HG02759 (cell line): ENCODE results near the gene ABLIM2.

Source experiments
- ATAC-seq: cut with Tn5 transposase; IDR thresholded peaks from one replicate; pipeline ENCODE4 v1.9.1; 2021; ENCODE audit warnings: mild to moderate bottlenecking, moderate library complexity; ENCODE audit not compliant: unreplicated experiment

Gene ABLIM2

DNA sequence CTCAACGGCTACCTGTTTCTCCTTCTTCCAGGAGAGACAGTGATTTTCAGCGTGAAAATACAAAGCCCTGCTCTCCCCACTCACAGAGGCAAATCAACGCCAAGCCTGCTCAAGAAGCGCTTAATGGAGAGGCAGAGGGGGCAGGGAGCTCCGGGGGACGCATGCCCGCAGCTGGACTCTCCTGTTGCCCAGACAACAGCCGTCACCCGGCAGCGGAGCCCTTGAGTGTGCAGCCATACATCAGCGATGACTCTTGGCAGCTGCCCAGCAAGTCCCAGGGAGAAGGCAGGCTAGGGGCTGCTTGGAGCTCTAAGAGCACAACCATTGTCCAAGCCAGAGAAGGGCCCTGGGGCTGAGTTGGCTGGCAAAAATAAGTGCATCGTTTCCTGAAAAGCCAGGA is 148.0 kb downstream of the ABLIM2 start:
- no peak for ATAC-seq

DNA sequence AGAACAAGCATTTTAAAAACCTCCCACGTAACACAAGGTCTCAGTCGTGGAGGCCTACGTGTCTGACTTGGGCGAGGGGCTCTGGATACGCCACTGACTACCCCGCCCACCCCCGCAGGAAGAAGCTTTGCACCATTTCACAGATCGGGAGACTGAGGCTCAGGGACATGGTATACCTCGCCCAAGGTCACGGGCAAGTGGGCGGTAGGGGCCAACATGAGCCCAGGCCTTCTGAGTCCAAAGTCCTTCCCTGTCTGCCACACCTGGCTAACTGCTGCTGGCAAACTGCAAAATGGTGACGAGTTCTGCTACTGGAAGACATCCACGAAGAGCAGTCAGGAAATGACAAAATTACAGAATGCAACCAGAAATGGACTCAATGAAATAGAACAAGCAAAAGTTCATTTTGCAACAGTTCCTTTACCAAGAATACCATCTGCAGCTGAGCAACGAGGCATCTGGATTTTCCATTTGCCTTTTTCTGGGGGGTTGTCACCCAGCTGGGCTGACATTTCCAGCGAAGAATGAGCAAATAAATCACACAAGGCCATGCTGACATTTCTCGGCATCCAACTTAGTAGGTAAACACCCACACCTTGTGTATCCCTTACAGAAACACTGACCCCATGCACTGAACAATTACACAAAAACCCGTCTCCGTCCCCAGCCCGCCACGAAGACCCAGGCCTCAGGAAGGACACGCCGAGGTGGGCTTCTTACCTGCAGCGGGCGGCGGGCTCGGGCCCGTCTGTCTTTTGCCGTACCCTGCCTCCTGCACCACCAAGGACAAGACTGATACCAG is 148.7 kb downstream of the ABLIM2 start:
- ATAC-seq: no peak

DNA sequence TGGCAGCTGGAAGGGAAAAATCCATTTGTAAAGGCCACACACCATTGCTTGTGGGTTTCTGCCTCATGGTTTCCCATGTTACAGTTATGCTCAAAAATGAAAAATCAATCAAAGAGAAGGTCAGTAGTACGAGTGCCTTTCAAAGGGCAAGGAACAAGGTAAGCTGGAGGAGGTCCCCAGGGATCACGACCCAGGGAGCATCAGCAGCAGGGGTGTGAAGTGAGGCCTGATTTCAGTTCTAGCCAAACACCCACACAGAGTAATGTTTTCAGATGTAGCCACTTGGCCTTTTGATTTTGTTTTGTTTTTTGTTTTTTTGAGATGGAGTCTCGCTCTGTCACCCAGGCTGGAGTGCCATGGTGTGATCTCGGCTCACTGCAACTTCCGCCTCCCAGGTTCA is 149.5 kb downstream of the ABLIM2 start:
- no peak for ATAC-seq

DNA sequence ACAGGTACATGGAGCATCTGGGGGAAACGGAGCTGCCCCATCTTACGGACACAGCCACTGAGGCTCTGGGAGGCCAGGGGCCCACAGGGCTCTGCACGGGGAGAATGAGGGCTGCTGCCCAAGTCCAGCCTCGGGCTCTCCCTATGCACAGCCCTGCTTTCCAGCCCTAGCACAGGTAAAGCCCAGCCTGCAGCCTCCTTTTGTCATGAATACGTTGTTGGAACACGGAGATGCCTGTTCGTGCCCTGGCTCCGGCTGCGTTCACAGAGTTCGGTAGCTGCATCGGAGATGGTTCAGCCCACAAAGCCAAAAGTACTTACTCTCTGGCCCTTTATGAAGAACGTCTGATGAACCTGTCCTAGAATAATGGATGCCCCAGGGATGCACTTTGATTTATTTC is 150.2 kb downstream of the ABLIM2 start:
- no peak for ATAC-seq

DNA sequence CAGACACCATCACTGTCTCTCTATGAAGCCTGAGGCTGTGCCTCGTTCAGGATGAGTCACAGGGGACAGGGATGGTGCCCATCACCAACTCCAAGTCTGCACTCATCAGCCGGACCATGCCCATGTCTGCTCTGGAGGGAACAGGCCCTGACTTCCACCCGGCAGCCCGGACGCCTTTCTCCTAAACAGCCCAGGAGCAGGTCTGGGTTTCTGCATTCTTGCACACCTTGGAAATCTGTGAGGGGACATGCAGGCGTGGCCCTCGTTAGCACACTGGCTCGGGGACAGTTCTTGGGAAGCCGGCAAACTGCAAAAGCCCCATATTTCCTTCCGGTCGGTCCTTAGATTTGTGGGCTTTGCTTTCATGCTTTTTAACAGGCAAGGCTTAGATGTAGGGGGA is 151.0 kb downstream of the ABLIM2 start:
- ATAC-seq: no peak

DNA sequence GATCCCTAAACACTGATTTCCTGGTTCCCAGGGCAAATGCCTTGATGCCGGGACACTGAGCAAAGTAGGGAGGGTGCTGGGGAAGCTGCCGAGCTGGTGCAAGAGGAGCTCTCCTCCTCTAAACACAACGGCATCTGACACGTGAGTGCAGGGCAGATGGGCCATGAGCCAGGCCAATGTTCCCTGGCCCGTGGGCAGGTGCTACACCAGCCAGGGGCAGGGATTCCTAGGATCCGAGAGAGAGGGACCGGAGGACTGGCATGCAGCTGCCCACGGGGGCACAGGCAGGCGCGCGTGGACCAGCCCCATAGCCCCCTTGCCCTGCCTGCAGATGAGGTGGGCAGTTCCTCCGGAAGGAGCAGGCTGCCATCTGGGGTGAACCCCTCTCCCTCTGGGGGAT is 152.1 kb downstream of the ABLIM2 start:
- no peak for ATAC-seq

DNA sequence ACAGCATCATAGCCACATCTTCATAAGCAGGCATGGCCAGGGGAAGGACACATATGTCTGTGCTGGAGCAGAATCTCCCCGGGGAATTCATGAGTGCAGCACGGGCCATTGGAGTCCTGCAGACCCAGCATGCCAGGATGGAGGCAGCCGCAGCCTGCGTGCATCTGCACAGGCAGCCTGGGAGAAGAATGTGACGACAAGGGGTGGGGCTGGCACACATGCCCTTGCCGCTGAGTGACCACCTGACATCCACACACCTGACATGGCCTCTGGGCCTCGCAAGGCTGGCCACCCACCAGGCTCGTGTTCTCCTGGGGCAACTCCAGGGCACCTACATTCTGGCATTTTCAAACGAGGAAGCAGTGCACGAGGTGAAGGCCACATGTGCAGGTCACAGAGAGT is 152.8 kb downstream of the ABLIM2 start:
- no peak for ATAC-seq

DNA sequence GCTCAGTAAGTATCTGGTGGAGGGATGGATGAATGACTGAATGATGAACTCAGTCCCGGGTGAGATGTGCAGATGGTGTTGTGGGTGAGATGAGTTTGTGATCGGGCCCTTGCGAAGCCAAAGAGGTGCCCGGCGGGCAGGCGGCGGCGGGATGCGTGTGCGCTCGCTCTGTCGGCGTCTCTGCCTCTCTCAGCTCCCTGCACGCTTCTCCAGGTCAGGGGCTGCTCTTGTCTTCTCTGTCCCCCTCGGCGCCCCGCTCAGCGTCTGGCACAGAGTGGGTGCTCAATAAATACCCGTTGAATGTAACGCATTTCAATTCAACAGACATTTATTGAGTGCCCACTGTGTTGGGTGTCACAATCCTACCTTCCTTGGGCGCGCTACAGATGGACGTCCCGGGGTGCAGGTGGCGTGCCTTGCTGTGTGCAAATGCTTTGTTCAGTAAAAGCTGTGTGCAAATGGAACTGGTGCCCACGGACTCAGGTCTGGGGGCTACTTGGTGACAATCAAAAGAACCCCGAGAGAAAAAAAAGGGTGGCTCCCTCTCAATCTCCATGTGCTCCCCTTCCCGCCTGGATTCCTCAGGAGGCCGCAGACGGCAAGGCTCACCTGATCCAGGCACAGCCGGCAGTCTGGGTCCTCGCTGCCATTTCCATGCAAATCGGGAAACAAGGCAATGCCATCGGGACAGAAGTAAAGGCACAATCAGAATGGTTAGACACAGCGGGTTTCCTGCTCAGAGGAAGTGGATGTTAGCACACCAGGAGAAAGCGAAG is 153.4 kb downstream of the ABLIM2 start:
- no peak for ATAC-seq

DNA sequence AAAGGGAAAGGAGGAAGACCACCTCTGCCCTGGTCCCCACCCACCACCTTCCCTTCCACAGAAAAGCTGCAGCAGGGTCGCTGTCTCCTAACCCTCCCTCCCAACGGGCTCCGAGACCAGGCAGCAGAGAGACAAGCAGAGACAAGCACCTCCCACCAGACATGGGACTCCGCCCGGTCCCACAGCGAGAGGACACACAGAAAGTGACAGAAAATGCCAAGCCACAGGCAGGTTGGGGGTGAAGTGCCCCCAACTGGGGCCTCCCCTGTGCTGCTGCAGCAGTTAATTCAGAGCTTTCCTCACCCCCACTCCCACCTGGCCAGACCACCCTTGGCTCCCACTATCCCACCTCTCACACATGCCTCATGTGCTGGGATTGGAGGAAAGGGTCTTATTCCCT is 154.5 kb downstream of the ABLIM2 start:
- no peak for ATAC-seq

DNA sequence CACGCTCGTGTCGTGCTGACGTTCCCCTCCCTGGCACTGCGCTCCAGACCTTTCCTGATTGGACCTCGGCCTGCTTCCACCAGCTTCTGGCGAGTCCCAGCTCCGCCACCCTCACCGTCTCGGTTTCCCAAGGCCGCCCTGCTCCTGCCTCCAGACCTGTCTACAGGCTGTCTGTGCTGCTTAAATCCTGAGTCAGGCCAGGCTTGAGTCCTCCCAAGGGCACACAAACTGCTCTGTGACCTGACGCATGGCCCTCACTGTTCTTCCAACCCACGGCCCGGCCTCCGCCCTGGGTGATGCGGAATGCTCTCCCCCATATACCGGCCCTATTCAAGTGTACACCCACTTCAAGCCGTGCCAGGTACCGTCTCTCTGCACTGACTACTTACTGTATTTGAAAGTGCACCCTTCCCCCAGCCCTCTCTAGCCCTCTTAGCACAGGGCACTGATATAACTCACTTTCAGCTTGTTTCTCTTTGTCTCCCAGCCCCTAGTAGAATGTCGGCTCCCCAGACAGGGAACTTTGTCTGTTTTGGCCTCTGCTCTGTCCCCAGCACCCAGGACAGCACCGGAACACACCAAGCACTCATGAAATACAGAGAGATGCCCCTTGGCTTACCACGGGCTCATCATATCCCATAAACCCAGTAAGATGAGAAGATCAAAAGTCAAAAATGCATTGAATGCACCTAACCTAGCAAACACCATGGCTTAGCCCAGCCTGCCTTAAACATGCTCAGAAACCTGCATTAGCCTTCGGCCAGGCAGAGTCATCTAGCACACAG is 155.9 kb downstream of the ABLIM2 start:
- ATAC-seq: no peak

DNA sequence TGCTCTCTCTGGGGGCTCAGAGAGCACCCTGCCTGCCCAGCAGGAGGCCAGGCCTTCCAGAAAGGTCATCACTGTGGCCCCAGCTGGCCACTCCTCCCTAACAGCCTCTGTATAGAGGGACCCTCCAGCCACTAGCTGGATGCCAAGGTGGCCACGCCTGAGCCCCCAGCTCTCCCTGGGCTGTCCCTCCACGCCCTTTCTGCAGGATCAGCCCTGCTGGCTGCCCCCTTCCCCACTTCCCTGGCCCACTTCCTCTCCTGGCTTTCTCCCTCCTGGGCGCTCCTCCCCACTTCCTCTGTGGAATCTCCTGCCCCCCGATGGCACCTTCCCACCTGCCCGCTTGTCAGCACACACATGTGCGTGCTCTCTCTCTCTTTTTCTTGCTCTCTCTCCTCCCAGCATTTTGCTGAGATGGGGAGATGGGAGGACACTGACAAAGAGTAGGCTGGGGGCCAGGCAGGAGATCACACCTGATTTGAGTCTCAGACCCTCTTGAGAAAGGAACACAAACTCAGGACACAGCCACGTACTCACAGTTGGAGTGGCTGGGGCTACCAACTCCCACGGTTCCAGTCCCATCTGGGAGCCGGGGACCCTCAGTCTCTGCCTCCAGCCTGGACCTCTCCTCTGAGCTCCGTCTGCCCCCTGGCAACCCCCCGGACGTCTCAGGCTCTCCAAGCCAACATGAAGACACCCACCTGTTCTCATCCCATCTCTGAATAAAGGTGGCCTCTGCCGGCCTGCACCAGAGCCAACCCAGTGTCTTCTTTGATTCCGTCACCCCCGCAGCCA is 156.9 kb downstream of the ABLIM2 start:
- ATAC-seq: no peak

DNA sequence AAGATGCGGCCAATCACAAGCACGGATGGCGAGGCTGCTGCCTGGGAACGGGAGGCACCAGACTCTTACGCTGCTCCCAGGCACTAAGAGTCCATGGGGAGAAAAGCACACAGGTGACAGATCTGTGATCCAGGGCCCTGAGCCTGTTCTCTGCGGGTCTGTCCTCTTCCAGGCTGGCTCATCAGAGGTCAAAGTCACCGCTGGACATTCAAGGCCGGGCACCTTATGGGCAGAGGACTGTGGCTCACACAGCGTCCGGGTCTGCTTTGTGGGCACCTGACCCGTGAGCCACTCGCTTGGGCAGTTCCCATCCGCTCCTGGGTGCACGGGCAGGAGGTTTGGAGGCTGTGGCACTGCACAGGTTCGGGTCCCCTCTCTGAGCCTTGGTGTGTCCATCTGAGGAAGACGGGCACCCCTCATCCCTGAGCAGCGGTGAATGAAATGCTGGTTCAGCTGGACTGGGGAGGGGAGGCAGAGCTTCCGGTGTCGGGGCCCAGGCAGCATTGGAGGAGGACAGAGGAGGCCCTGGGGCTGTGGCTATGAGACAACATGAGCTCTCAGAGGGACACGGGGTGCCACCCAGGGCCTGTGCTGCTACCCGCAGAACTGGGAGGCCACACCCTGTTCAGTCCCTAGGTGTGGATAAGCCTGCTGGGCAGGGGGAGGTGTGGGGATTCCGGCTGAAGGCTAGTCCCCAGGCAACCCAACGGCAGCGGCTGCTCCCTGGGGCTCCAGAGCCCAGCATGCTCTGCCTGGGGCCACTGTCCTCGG is 157.7 kb downstream of the ABLIM2 start:
- ATAC-seq: no peak

DNA sequence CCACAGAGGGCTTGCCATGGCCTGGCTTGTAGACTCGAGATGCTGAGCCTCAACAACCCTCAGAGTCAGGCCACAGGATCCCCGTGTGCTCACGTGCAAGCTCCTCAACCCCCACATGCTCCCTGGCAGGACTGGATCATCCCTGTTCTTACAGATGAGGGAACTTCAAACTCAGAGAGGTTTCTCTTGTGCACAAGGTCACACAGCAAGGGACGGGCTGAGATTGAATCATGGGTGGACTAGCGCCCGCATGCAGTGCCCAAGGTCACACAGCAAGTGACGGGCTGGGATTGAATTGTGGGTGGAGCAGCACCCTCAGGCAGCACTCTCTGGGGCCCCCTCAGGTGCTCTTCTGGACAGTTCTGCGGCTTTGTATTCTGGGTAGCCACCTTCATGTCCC is 158.4 kb downstream of the ABLIM2 start:
- ATAC-seq: no peak

DNA sequence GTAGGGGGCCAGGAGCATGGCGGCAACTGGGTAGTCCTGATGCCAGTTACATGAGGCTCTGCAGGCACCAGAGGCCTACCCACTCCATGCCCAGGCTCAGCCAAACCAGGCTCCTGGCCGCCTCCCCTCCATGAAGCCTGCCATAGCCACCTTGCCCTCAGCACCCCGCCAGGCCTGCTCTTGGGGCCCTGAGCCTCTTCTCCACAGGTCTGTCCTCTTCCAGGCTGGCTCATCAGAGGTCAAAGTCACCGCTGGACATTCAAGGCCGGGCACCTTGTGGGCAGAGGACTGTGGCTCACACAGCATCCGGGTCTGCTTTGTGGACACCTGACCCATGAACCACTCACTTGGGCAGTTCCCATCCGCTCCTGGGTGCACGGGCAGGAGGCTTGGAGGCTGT is 158.9 kb downstream of the ABLIM2 start:
- no peak for ATAC-seq

DNA sequence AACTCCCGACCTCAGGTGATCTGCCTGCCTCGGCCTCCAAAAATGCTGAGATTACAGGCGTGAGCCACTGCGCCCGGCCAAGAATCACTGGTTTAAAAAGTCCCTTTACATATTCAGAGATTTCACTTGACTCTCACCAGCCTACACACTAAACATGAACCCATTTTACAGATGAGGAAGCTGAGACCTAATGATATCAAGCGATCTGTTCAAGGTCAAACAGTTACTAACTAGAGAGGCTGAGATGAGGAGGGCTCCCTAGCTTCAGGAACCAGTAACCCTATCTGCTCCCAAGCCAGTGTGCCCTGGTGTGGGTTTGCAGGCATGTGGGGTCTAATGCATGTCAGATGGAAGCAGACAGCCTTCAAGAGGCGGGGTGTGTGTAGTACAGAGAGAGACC is 159.3 kb downstream of the ABLIM2 start:
- no peak for ATAC-seq

DNA sequence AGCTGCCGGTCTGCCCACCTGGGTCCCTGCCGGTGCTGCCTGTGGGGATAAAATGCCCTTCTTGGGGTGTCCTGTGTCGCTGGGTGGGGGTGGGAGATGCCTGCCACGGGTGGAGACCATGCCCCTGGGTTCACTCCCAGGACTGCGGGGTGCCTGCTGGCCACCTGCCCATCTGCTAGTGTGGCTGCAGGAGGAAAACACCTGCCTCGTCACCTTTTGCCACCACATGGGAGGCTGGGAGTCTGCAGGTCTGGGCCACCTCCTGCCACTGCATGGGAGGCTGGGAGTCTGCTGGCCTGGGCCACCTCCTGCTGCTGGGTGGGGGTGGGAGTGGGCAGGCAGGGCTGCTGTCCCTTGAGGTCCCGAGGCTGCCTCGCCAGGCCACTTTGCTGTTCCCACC is 160.2 kb downstream of the ABLIM2 start:
- ATAC-seq: no peak

DNA sequence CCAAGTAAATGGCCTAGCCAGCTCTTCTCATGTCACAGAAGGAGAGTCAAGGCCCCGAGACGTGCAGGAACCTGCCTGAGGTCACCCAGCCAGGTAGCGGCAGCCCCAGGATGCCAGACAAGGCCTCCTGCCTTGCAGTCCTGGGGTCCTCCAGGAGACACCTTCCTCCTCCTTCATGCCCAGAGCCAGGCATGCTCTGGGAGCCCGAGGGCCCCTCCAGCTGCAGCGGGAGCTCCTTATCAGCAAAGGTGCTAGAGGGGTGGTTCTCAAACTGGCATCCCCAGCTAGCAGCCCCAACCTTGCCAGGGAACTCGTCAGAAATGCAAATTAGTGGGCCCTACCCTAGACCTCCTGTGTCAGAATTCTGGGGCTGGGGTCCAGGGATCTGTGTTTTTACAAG is 162.7 kb downstream of the ABLIM2 start:
- no peak for ATAC-seq

DNA sequence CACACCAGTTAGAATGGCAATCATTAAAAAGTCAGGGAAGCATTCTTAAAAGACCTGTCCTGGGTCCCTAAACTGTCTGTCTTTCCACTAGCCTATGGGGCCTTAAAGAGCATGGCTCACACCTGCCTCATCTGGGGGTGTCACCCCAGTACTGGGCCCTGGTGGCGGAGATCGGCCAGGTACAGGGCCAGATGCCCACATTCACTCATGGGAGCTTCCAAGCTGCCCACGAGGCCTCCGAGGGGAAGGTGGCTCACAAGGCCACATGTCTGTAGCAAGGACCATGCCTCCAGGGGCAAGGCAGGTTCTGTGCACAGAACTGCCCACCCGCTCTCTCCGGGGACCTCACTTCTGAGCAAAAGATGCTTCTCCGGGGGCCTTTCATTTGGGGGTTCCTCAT is 163.5 kb downstream of the ABLIM2 start:
- no peak for ATAC-seq

DNA sequence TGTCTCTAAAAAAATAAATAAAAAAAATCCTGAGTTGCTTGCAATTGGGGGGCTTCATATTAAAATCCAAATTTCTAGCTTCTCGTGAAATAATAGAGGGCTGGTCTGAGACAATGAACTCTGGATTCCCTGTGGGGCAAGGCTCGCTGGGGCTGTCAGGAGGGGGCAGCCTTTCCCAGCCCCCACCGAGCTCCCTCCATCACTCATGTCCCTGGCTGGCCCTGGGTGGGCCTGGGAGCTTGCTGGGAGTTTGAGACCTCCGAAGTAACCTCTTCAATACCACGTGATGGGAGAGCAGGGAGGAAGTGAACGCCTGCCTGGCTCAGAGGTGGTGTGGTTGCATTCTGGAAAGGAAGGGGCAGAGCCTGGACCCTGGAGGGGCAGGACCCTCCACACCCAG is 164.9 kb downstream of the ABLIM2 start:
- no peak for ATAC-seq

DNA sequence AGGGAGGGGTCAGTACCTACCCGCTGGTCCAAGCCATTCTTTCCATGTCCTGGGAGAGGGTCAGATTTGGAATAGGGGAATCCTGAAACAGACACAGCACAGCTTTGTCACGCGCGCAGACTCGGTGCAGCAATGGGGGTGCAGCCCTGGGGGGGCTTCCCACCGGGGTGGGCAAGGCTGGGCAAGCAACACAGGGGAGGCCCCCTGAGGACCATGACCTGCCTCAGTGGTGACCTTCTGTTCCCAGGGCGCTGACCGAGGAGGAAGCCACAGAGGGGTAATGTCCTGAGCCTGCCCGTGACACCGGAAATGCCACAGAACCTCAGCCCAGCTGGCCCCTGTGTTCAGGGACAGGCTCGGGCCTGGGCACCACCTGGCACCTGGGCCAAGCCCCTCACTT is 165.8 kb downstream of the ABLIM2 start:
- ATAC-seq: no peak
